Karpas-422 (cell line): ENCODE results near the gene TRAPPC1. TPM values are rescaled to one million over a fixed set of nuclear protein-coding genes. Genes with fewer than 3 reads are reported as not detected.
A peak's percentile ranks its signal among the peaks of the same experiment; 100 is the strongest.

Experiments used
- DNase-seq: peaks from one replicate; pipeline ENCODE4 v3.0.0-alpha.2; 2015
- H2AFZ ChIP-seq: fragments of 200-600 bp; sonication (generic); 2 replicates; pipeline ENCODE4 v1.6.1; 2014; ENCODE audit warnings: antibody characterized with exemption, low read length, mixed read lengths
- H3K27ac ChIP-seq: fragments of 200-600 bp; sonication (generic); 2 replicates; pipeline ENCODE4 v1.5.1; 2014; ENCODE audit warnings: mild to moderate bottlenecking, low read length, moderate library complexity
- H3K27me3 ChIP-seq: fragments of 200-600 bp; sonication (generic); 2 replicates; pipeline ENCODE4 v1.6.1; 2014; ENCODE audit warnings: low read length, mixed read lengths
- H3K36me3 ChIP-seq: fragments of 200-600 bp; sonication (generic); 2 replicates; pipeline ENCODE4 v1.6.1; 2014; ENCODE audit warnings: low read length, mixed read lengths; ENCODE audit not compliant: insufficient read depth
- H3K4me1 ChIP-seq: fragments of 200-600 bp; sonication (generic); 2 replicates; pipeline ENCODE4 v1.6.1; 2014; ENCODE audit warnings: mild to moderate bottlenecking, low read length, mixed read lengths
- H3K4me2 ChIP-seq: fragments of 200-600 bp; sonication (generic); 2 replicates; pipeline ENCODE4 v1.6.1; 2014; ENCODE audit warnings: low read length, low read depth, mild to moderate bottlenecking; ENCODE audit not compliant: poor library complexity, severe bottlenecking
- H3K4me3 ChIP-seq: fragments of 200-600 bp; sonication (generic); 2 replicates; pipeline ENCODE4 v1.5.1; 2014; ENCODE audit warnings: mild to moderate bottlenecking, antibody characterized with exemption, low read length, mixed read lengths
- H3K79me2 ChIP-seq: fragments of 200-600 bp; sonication (generic); 2 replicates; pipeline ENCODE4 v1.6.1; 2014; ENCODE audit warnings: mild to moderate bottlenecking, low read length, mixed read lengths
- H3K9ac ChIP-seq: fragments of 200-600 bp; sonication (generic); 2 replicates; pipeline ENCODE4 v1.6.0; 2014; ENCODE audit warnings: low read length
- H3K9me2 ChIP-seq: fragments of 200-600 bp; sonication (generic), shearing (Covaris generic); replicated peaks from 2 replicates; pipeline ENCODE4 v1.6.0; 2014; ENCODE audit warnings: mild to moderate bottlenecking, low read length, moderate library complexity; ENCODE audit not compliant: insufficient read depth
- H3K9me3 ChIP-seq: fragments of 300-700, 200-600 bp; sonication (generic); 2 replicates; pipeline ENCODE4 v1.6.1; 2014; ENCODE audit warnings: low read length, mixed read lengths
- H4K20me1 ChIP-seq: fragments of 200-600 bp; sonication (generic); 2 replicates; pipeline ENCODE4 v1.6.1; 2014; ENCODE audit warnings: mild to moderate bottlenecking, antibody characterized with exemption, low read length, low read depth; ENCODE audit not compliant: insufficient read depth
- total RNA-seq: library from RNA; depleted of rRNA; stranded (reverse); fragments of >200 nt; shearing (Covaris generic); gene quantifications from 2 replicates; pipeline ENCODE4 v1.2.3, GENCODE V29; 2014; ENCODE audit warnings: low replicate concordance

Gene TRAPPC1
- total RNA-seq, 1 experiment from 2014 or later = 54.4 TPM

GRCh38 chr17:7947651-7948050 lies 15.9 kb upstream of the TRAPPC1 start:
- Histone ChIP-seq H3K9me3 (no peaks in the 10 kb centered on the region), H3K4me2 (no peak overlapping the region), H3K9me2 (no peaks in the 10 kb centered on the region), H3K27me3 (no peaks in the 10 kb centered on the region), H3K9ac (no peak overlapping the region), H2AFZ (no peak overlapping the region), H3K79me2 (no peaks in the 10 kb centered on the region), H4K20me1 (no peaks in the 10 kb centered on the region), H3K36me3 (peaks cover 38% of the 10 kb centered on the region), H3K4me3 (no peak overlapping the region), H3K4me1 (no peaks in the 10 kb centered on the region), H3K27ac (no peak overlapping the region)
- no peak for DNase-seq

GRCh38 chr17:7946441-7946840 lies 14.7 kb upstream of the TRAPPC1 start:
- H3K79me2 ChIP-seq = no peaks in the 10 kb centered on the region

GRCh38 chr17:7945651-7946050 lies 13.9 kb upstream of the TRAPPC1 start:
- no peaks in the 10 kb centered on the region for H3K9me2 ChIP-seq
- no peaks in the 10 kb centered on the region for H4K20me1 ChIP-seq
- no peaks in the 10 kb centered on the region for H3K4me1 ChIP-seq
- peaks cover 42% of the 10 kb centered on the region for H3K36me3 ChIP-seq
- H2AFZ ChIP-seq = no peak overlapping the region
- H3K9me3 ChIP-seq = no peaks in the 10 kb centered on the region
- H3K27ac ChIP-seq = no peak overlapping the region
- no peak overlapping the region for H3K4me3 ChIP-seq
- H3K9ac ChIP-seq = no peak overlapping the region
- no peaks in the 10 kb centered on the region for H3K27me3 ChIP-seq
- no peak overlapping the region for H3K4me2 ChIP-seq
- no peak for DNase-seq
- H3K79me2 ChIP-seq = no peaks in the 10 kb centered on the region

More at GRCh38 chr17:7946441-7946840, 14.7 kb upstream of the TRAPPC1 start:
- Histone ChIP-seq H3K27ac (no peak overlapping the region), H3K4me2 (no peak overlapping the region), H3K27me3 (no peaks in the 10 kb centered on the region), H3K9me2 (no peaks in the 10 kb centered on the region), H3K4me1 (no peaks in the 10 kb centered on the region), H4K20me1 (no peaks in the 10 kb centered on the region), H3K9ac (no peak overlapping the region), H3K9me3 (no peaks in the 10 kb centered on the region), H3K36me3 (peaks cover 38% of the 10 kb centered on the region), H3K4me3 (no peak overlapping the region), H2AFZ (no peak overlapping the region)
- no peak for DNase-seq

- H2AFZ ChIP-seq = no peak overlapping the region
- peaks cover 39% of the 10 kb centered on the region for H3K36me3 ChIP-seq
- H3K9me3 ChIP-seq = no peaks in the 10 kb centered on the region
- no peak for DNase-seq
- H3K9ac ChIP-seq = no peak overlapping the region
- H3K27me3 ChIP-seq = no peaks in the 10 kb centered on the region
- H3K9me2 ChIP-seq = no peaks in the 10 kb centered on the region
- no peak overlapping the region for H3K4me2 ChIP-seq
- H3K79me2 ChIP-seq = no peaks in the 10 kb centered on the region
- no peaks in the 10 kb centered on the region for H3K4me1 ChIP-seq
- no peak overlapping the region for H3K4me3 ChIP-seq
- H3K27ac ChIP-seq = no peak overlapping the region
- no peaks in the 10 kb centered on the region for H4K20me1 ChIP-seq
Observed at GRCh38 chr17:7944326-7944725, 12.6 kb upstream of the TRAPPC1 start.

GRCh38 chr17:7943291-7943690 lies 11.5 kb upstream of the TRAPPC1 start:
- Histone ChIP-seq H3K4me2 (no peak overlapping the region), H2AFZ (no peak overlapping the region), H4K20me1 (no peaks in the 10 kb centered on the region), H3K79me2 (no peaks in the 10 kb centered on the region), H3K27ac (no peak overlapping the region), H3K27me3 (no peaks in the 10 kb centered on the region), H3K9ac (no peak overlapping the region), H3K36me3 (peaks cover 35% of the 10 kb centered on the region), H3K9me3 (no peaks in the 10 kb centered on the region), H3K4me1 (no peaks in the 10 kb centered on the region), H3K4me3 (no peak overlapping the region), H3K9me2 (no peaks in the 10 kb centered on the region)
- no peak for DNase-seq

- DNase-seq = no peak
- Histone ChIP-seq H3K36me3 (peaks cover 26% of the 10 kb centered on the region), H3K79me2 (no peaks in the 10 kb centered on the region)
Observed at GRCh38 chr17:7940743-7941142, 9.0 kb upstream of the TRAPPC1 start.

GRCh38 chr17:7940034-7940433 lies 8.3 kb upstream of the TRAPPC1 start:
- H3K4me1 ChIP-seq = no peaks in the 10 kb centered on the region
- peaks cover 26% of the 10 kb centered on the region for H3K36me3 ChIP-seq
- H3K9me3 ChIP-seq = no peaks in the 10 kb centered on the region
- DNase-seq = no peak
- no peaks in the 10 kb centered on the region for H3K27me3 ChIP-seq
- H3K9me2 ChIP-seq = no peaks in the 10 kb centered on the region
- no peak overlapping the region for H3K4me3 ChIP-seq
- no peak overlapping the region for H3K4me2 ChIP-seq
- 0 out of 2 replicates have a peak, but pooled peaks cover 3% of the 10 kb centered on the region for H3K79me2 ChIP-seq
- H4K20me1 ChIP-seq = no peaks in the 10 kb centered on the region
- no peak overlapping the region for H2AFZ ChIP-seq
- H3K9ac ChIP-seq = no peak overlapping the region
- no peak overlapping the region for H3K27ac ChIP-seq

More at GRCh38 chr17:7940743-7941142, 9.0 kb upstream of the TRAPPC1 start:
- no peak overlapping the region for H3K27ac ChIP-seq
- no peaks in the 10 kb centered on the region for H4K20me1 ChIP-seq
- H3K4me3 ChIP-seq = no peak overlapping the region
- no peak overlapping the region for H3K9ac ChIP-seq
- H3K4me1 ChIP-seq = no peaks in the 10 kb centered on the region
- H3K27me3 ChIP-seq = no peaks in the 10 kb centered on the region
- no peaks in the 10 kb centered on the region for H3K9me2 ChIP-seq
- H2AFZ ChIP-seq = no peak overlapping the region
- H3K4me2 ChIP-seq = no peak overlapping the region
- H3K9me3 ChIP-seq = no peaks in the 10 kb centered on the region

GRCh38 chr17:7935859-7936258 lies 4.1 kb upstream of the TRAPPC1 start:
- peaks cover 18% of the 10 kb centered on the region for H3K36me3 ChIP-seq
- H3K27me3 ChIP-seq = no peaks in the 10 kb centered on the region
- peaks cover 39% of the 10 kb centered on the region for H3K79me2 ChIP-seq
- H3K27ac ChIP-seq = no peak overlapping the region
- DNase-seq = no peak
- H2AFZ ChIP-seq = no peak overlapping the region
- H3K9me2 ChIP-seq = no peaks in the 10 kb centered on the region
- no peak overlapping the region for H3K9ac ChIP-seq
- H3K4me2 ChIP-seq = no peak overlapping the region
- H4K20me1 ChIP-seq = peaks cover 4% of the 10 kb centered on the region; the same call in 1 of the 2 replicates
- no peaks in the 10 kb centered on the region for H3K9me3 ChIP-seq
- peaks cover 24% of the 10 kb centered on the region for H3K4me1 ChIP-seq
- H3K4me3 ChIP-seq = no peak overlapping the region

GRCh38 chr17:7932949-7933348 lies 1.2 kb upstream of the TRAPPC1 start:
- Histone ChIP-seq H2AFZ (no peak overlapping the region), H3K4me2 (peak overlapping the region; percentile 99), H3K36me3 (peaks cover 8% of the 10 kb centered on the region; the same call in 1 of the 2 replicates), H3K9me2 (no peaks in the 10 kb centered on the region), H3K27ac (peak overlapping the region; percentile 67), H4K20me1 (peaks cover 4% of the 10 kb centered on the region; the same call in 1 of the 2 replicates), H3K27me3 (no peaks in the 10 kb centered on the region), H3K9ac (peak overlapping the region; percentile 91), H3K4me1 (peaks cover 46% of the 10 kb centered on the region), H3K79me2 (peaks cover 58% of the 10 kb centered on the region), H3K4me3 (peak overlapping the region; percentile 98), H3K9me3 (no peaks in the 10 kb centered on the region)
- peak; percentile 80 for DNase-seq
